ENCODE measurements around the gene AQP6.

DNA sequence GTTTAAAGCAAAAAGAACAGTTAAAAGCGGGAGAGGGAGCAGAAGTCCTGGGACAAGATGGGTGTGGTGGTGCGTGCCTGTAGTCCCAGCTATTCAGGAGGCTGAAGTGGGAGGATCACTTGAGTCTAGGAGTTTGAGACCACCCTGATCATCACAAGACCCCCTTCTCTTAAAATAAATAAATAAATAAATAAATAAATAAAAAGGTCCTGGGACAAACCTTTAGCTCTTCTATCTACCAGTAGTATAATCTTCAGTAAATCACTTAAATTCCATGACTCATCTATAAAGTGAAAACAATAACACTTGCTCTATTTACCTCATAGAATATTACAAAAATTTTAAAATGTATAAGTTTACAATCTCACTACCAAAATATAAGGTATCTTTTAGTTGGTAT is 46.8 kb downstream of the AQP6 start:
- TF ChIP-seq YBX1 (IDR thresholded peaks at IDR 0.05), result no peak
- no peak for TF ChIP-seq RB1 (IDR thresholded peaks at IDR 0.05; ENCODE audit: borderline replicate concordance)
- TF ChIP-seq POLR2AphosphoS5 (IDR thresholded peaks at IDR 0.05; ENCODE audit: low read length), result no peak
- no peak for TF ChIP-seq NR2F1 (conservative IDR thresholded peaks at IDR 0.05)
- no peak for TF ChIP-seq ZBTB4 (CRISPR knock-in tag; IDR thresholded peaks at IDR 0.05)
- no peak for TF ChIP-seq CTCF (IDR thresholded peaks at IDR 0.05 in 2 of 3, conservative IDR thresholded peaks at IDR 0.05 in 1 of 3; ENCODE audit: control insufficient read depth in 2 of 3, extremely low read depth in 1 of 3, insufficient read depth in 1 of 3, low read depth in 3 of 3, low read length in 3 of 3)
- no peak for TF ChIP-seq CHD4 (IDR thresholded peaks at IDR 0.05)
- TF ChIP-seq EZH2 (IDR thresholded peaks at IDR 0.05; ENCODE audit: borderline replicate concordance, control insufficient read depth, low read depth, low read length), result no peak
- TF ChIP-seq SMAD5 (IDR thresholded peaks at IDR 0.05; ENCODE audit: low read depth), result no peak
- TF ChIP-seq POLR2A (IDR thresholded peaks at IDR 0.05; ENCODE audit: low read depth, low read length), result no peak
